Ovary (tissue), 3 donors: Measurements from ENCODE around the gene SMIM13.

Experiments used
- CTCF ChIP-seq, 3 donors: fragments of 450-650 bp in 2 of 3; fragments of 200-600 bp in 1 of 3; IDR thresholded peaks; one replicate each; pipeline versions ENCODE4 v1.5.1 to v1.8.0; 2016 to 2022; ENCODE audit warnings: antibody characterized with exemption in 3 of 3, mild to moderate bottlenecking in 1 of 3
- EP300 ChIP-seq: sonication (generic); formaldehyde crosslinking; IDR thresholded peaks from one replicate; pipeline ENCODE4 v1.6.1; 2017; ENCODE audit warnings: antibody characterized with exemption
- POLR2A ChIP-seq: fragments of 450-650 bp; IDR thresholded peaks from one replicate; pipeline ENCODE4 v1.6.1; 2017; ENCODE audit warnings: antibody characterized with exemption, mild to moderate bottlenecking, moderate library complexity
- donor health status: DM: no; HTN: no; CAD: no.

- no peak for TF ChIP-seq CTCF (IDR thresholded peaks at IDR 0.05)
- no peak for TF ChIP-seq POLR2A
- no peak for TF ChIP-seq EP300
Measured at GRCh38 chr6:11130605-11131004, 37.0 kb downstream of the SMIM13 start.
